ENCODE data around the gene ADRA2B. TPM values are rescaled to one million over a fixed set of nuclear protein-coding genes. Genes with fewer than 3 reads are reported as not detected.
"Not testable (repeated sequence)": the region's sequence is repeated elsewhere in the genome, so short reads cannot be mapped to it uniquely, and the experiment has no call there.

The ADRA2B gene
- total RNA-seq, 2 donors from 2014 or later: 0.54 to 0.90 TPM

GRCh38 chr2:96144481-96145035 lies 28.2 kb upstream of the ADRA2B start:
- TF ChIP-seq CTCF (IDR thresholded peaks at IDR 0.05): no peak
- no peaks in the 10 kb centered on the region for H3K36me3 ChIP-seq
- DNase-seq: no peak
- intact Hi-C loops (cut with DNase I): loop anchor here (5.0 kb wide), 1 partner anchor 118 kb away; no protein-coding TSS in a partner anchor
- H3K9me3 ChIP-seq: no peaks in the 10 kb centered on the region
- H3K4me3 ChIP-seq: peak overlapping the region; percentile 47
- H3K27me3 ChIP-seq: no peaks in the 10 kb centered on the region
- H3K27ac ChIP-seq: no peak overlapping the region
- peak overlapping the region; percentile 55 to 81 for H3K9ac ChIP-seq (ENCODE audit: low read depth in 2 of 2, low read length in 2 of 2)
- H3K4me1 ChIP-seq: no peaks in the 10 kb centered on the region

DNA sequence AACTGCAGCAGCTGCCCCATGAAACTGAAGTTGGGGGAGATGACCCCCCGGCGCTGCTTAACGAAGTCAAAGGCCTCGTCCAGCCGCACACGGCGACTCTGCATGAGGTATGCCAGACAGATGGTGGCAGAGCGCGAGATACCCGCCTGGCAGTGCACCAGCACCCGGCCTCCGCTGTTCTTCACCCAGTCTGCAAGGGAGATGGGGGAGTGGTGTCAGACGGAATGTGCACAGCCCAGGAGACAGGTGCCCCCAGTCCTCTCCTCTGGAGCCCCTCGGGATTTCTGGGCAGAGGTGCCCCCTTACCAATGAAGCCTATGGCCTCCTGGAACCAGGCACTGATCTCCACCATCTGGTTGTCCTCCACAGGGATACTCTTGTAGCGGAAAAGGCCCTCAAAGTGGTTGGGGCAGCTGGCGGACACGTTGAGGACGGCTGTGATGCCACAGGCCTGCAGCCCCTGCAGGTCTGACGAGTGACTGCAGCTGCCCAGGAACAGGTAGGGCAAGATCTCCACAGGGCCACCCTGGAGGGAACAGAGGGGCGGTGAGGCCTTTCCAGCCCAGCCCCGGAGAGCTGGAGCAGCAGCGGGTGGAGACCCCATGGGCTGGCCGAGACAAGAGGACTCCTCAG lies 27.6 kb upstream of the ADRA2B start:
- peak overlapping the region; percentile 40 to 55 for H3K9ac ChIP-seq (ENCODE audit: low read depth in 2 of 2, low read length in 2 of 2)
- intact Hi-C loops (cut with DNase I): no loop called here
- H3K27ac ChIP-seq: no peak overlapping the region
- H3K4me1 ChIP-seq: no peaks in the 10 kb centered on the region
- peak overlapping the region; percentile 47 for H3K4me3 ChIP-seq
- H3K27me3 ChIP-seq: no peaks in the 10 kb centered on the region
- no peaks in the 10 kb centered on the region for H3K36me3 ChIP-seq
- TF ChIP-seq CTCF (IDR thresholded peaks at IDR 0.05): no peak
- no peaks in the 10 kb centered on the region for H3K9me3 ChIP-seq
- DNase-seq: no peak

DNA sequence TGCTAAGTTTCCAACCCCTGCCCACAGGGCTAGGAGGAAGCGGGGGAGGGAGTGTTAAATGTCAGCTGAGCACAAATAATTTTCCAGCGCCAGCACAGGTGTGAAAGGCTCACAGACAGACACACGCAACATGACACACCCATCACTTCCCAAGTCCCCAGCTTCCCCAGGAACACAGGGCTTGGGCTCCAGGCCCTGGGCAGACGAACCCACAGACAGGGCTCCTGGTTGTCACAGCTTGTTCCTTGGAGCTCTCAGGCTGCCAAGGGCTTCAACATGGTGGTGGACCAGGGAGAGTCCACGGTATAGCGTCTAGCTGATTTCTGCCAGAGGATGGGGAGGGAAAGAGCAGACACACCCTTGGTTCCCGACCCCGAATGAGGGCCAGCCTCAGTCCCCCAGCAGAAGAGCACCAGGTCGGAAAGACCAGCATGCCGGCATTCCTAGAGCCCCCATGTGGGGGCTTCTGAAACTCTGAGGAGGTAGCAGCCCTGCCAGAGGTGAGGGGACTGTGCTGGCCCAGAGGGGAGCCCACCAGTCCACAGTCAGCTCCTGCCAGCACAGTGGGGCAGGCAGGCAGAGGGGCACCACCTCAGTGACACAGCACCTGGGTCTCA lies 27.0 kb upstream of the ADRA2B start:
- Histone ChIP-seq H3K27me3 (no peaks in the 10 kb centered on the region), H3K4me3 (peak overlapping the region; percentile 47), H3K36me3 (no peaks in the 10 kb centered on the region), H3K27ac (no peak overlapping the region), H3K9me3 (no peaks in the 10 kb centered on the region), H3K9ac (ENCODE audit: low read depth in 2 of 2, low read length in 2 of 2) (peak overlapping the region in 1 of 2 donors; percentile 40), H3K4me1 (no peaks in the 10 kb centered on the region)
- no peak for DNase-seq
- intact Hi-C loops (cut with DNase I): no loop called here
- no peak for TF ChIP-seq CTCF (IDR thresholded peaks at IDR 0.05)

GRCh38 chr2:96142217-96143113 lies 26.1 kb upstream of the ADRA2B start:
- H3K9me3 ChIP-seq: no peaks in the 10 kb centered on the region
- H3K27ac ChIP-seq: no peak overlapping the region
- intact Hi-C loops (cut with DNase I): no loop called here
- DNase-seq: no peak
- no peak overlapping the region for H3K4me3 ChIP-seq
- no peak overlapping the region for H3K9ac ChIP-seq (ENCODE audit: low read depth in 2 of 2, low read length in 2 of 2)
- H3K4me1 ChIP-seq: no peaks in the 10 kb centered on the region
- no peak for TF ChIP-seq CTCF (IDR thresholded peaks at IDR 0.05)
- no peaks in the 10 kb centered on the region for H3K36me3 ChIP-seq
- H3K27me3 ChIP-seq: no peaks in the 10 kb centered on the region

GRCh38 chr2:96141624-96141967 lies 25.2 kb upstream of the ADRA2B start:
- DNase-seq; intact Hi-C loops (cut with DNase I); H3K27ac ChIP-seq; H3K9ac ChIP-seq (ENCODE audit: low read depth in 2 of 2, low read length in 2 of 2); H3K9me3 ChIP-seq; H3K4me1 ChIP-seq; H3K27me3 ChIP-seq; H3K36me3 ChIP-seq; H3K4me3 ChIP-seq: not testable (repeated sequence)

Data from colonic mucosa (tissue), 4 donors.